ES-I3 (cell line): ENCODE measurements around the gene OLFM1.

ENCODE experiments used
- H3K36me3 ChIP-seq: 2 replicates; pipeline ENCODE4 v1.6.1; 2013; ENCODE audit warnings: mild to moderate bottlenecking, low read length, control low read depth, moderate library complexity; ENCODE audit not compliant: insufficient read depth
- H3K4me1 ChIP-seq: 2 replicates; pipeline ENCODE4 v1.6.1; 2013; ENCODE audit warnings: mild to moderate bottlenecking, control low read depth, low read length; ENCODE audit not compliant: insufficient read depth
- H3K9ac ChIP-seq: 2 replicates; pipeline ENCODE4 v1.6.1; 2013; ENCODE audit warnings: low read depth, mild to moderate bottlenecking, low read length, moderate library complexity
- H3K9me3 ChIP-seq: 2 replicates; pipeline ENCODE4 v1.6.1; 2013; ENCODE audit warnings: mild to moderate bottlenecking, low read length, moderate library complexity; ENCODE audit not compliant: control insufficient read depth, insufficient read depth

OLFM1 gene

GRCh38 chr9:135099574-135099973 is 12.1 kb downstream of the OLFM1 start:
- no peaks in the 10 kb centered on the region for H3K36me3 ChIP-seq
- no peaks in the 10 kb centered on the region for H3K9me3 ChIP-seq
- H3K9ac ChIP-seq, result no peak overlapping the region
- no peaks in the 10 kb centered on the region for H3K4me1 ChIP-seq

- Histone ChIP-seq H3K4me1 (no peaks in the 10 kb centered on the region), H3K9me3 (no peaks in the 10 kb centered on the region), H3K36me3 (no peaks in the 10 kb centered on the region), H3K9ac (no peak overlapping the region)
Measured at GRCh38 chr9:135100241-135100681, 12.8 kb downstream of the OLFM1 start.

GRCh38 chr9:135100725-135101410 is 13.4 kb downstream of the OLFM1 start:
- Histone ChIP-seq H3K9me3 (no peaks in the 10 kb centered on the region), H3K9ac (no peak overlapping the region), H3K4me1 (no peaks in the 10 kb centered on the region), H3K36me3 (no peaks in the 10 kb centered on the region)

- no peaks in the 10 kb centered on the region for H3K9me3 ChIP-seq
- no peak overlapping the region for H3K9ac ChIP-seq
- no peaks in the 10 kb centered on the region for H3K36me3 ChIP-seq
- H3K4me1 ChIP-seq, result no peaks in the 10 kb centered on the region
Measured at GRCh38 chr9:135101486-135101885, 14.0 kb downstream of the OLFM1 start.

DNA sequence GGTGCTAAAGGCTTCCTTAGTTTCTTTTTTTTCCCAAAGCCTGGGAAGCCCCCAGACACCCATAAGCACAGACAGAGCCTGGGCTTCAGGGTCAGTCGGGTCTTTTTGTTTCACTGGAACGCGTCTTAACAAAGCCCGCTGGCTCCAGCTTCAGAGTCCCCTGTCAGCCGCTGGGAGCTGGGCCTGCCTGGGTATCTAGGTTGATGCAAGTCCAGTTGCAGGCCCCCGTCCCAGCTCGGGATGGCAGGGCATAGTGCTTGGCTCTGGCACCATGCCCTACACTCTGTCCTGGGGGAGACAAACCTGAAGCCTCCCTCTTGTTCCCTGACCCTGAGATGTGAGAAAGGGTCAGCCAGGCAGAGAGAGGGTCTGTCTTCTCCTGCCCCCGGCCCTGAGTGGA is 14.5 kb downstream of the OLFM1 start:
- Histone ChIP-seq H3K4me1 (no peaks in the 10 kb centered on the region), H3K36me3 (no peaks in the 10 kb centered on the region), H3K9me3 (no peaks in the 10 kb centered on the region), H3K9ac (no peak overlapping the region)

- H3K9ac ChIP-seq, result no peak overlapping the region
- H3K36me3 ChIP-seq, result no peaks in the 10 kb centered on the region
- H3K9me3 ChIP-seq, result no peaks in the 10 kb centered on the region
- H3K4me1 ChIP-seq, result 0 out of 2 replicates have a peak, but pooled peaks cover 4% of the 10 kb centered on the region
Measured at GRCh38 chr9:135102331-135102730, 14.9 kb downstream of the OLFM1 start.

DNA sequence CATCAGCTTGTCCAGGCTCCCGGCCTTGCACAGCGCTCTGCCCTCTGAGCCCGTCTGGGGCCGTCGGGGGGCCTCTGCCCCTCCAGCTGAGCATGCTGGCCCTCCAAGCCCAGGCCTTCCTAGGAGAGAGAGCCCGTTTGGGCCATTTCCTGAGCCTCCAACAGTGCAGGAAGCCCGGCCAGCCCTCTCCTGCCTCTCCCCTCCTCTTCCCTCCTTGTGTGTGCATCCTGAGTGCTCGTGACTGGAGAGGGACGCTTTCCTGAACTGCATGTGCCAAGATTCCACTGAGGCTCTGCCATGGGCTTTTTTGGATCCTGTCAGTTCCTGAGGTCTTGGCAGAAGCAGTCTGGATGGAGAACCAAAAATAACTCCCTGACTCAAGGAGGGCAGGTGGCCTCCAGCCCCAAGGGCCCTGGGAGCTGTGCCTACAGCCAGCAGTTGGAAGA is 15.6 kb downstream of the OLFM1 start:
- Histone ChIP-seq H3K36me3 (no peaks in the 10 kb centered on the region), H3K4me1 (0 out of 2 replicates have a peak, but pooled peaks cover 5% of the 10 kb centered on the region), H3K9me3 (no peaks in the 10 kb centered on the region)

DNA sequence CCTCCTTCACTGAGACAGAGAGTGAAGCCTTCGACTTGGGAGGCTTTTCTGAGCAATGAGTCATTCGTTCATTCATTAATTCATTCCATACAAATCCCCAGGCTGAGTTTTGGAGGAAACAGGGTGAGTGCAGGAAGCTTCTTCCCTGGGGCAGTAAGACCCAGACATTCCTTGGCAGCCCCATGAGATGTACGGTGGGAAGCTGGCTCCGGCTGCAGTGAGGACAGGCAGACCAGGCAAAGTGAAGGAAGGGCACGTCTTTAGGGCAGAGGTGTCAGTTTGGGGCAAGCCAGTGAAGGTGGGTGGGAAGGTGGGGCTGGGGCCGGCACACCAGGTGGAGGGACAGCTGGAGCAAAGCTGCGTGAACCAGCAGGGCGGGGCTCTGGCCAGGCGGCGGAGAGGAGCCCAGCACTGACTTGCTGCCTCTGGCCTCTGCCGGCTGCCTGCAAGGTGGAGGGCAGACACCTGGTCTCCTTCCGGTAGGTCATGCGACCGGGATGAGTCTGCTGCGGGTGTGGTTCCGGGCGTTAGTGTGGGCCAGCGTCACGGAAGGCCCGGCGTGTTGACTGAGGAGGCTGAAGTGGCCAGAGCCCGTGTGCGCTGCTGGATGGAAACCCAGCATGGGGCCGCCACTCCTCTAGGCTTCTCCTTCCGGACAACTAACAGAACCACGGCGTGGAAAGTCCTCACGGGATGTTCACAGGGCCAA is 16.6 kb downstream of the OLFM1 start:
- H3K9me3 ChIP-seq, result no peaks in the 10 kb centered on the region
- H3K4me1 ChIP-seq, result 0 out of 2 replicates have a peak, but pooled peaks cover 5% of the 10 kb centered on the region
- H3K9ac ChIP-seq, result no peak overlapping the region
- H3K36me3 ChIP-seq, result no peaks in the 10 kb centered on the region

More for the DNA sequence above, 15.6 kb downstream of the OLFM1 start:
- H3K9ac ChIP-seq, result no peak overlapping the region

GRCh38 chr9:135104761-135105160 is 17.3 kb downstream of the OLFM1 start:
- Histone ChIP-seq H3K4me1 (0 out of 2 replicates have a peak, but pooled peaks cover 5% of the 10 kb centered on the region), H3K36me3 (no peaks in the 10 kb centered on the region), H3K9me3 (no peaks in the 10 kb centered on the region), H3K9ac (no peak overlapping the region)

GRCh38 chr9:135105211-135105745 is 17.8 kb downstream of the OLFM1 start:
- Histone ChIP-seq H3K4me1 (0 out of 2 replicates have a peak, but pooled peaks cover 5% of the 10 kb centered on the region), H3K9ac (no peak overlapping the region), H3K36me3 (no peaks in the 10 kb centered on the region), H3K9me3 (no peaks in the 10 kb centered on the region)

GRCh38 chr9:135105938-135106491 is 18.5 kb downstream of the OLFM1 start:
- H3K36me3 ChIP-seq, result no peaks in the 10 kb centered on the region
- H3K4me1 ChIP-seq, result 0 out of 2 replicates have a peak, but pooled peaks cover 5% of the 10 kb centered on the region
- H3K9ac ChIP-seq, result no peak overlapping the region
- no peaks in the 10 kb centered on the region for H3K9me3 ChIP-seq

- Histone ChIP-seq H3K9ac (no peak overlapping the region), H3K9me3 (no peaks in the 10 kb centered on the region), H3K36me3 (no peaks in the 10 kb centered on the region), H3K4me1 (0 out of 2 replicates have a peak, but pooled peaks cover 5% of the 10 kb centered on the region)
Measured at GRCh38 chr9:135106551-135107270, 19.2 kb downstream of the OLFM1 start.

DNA sequence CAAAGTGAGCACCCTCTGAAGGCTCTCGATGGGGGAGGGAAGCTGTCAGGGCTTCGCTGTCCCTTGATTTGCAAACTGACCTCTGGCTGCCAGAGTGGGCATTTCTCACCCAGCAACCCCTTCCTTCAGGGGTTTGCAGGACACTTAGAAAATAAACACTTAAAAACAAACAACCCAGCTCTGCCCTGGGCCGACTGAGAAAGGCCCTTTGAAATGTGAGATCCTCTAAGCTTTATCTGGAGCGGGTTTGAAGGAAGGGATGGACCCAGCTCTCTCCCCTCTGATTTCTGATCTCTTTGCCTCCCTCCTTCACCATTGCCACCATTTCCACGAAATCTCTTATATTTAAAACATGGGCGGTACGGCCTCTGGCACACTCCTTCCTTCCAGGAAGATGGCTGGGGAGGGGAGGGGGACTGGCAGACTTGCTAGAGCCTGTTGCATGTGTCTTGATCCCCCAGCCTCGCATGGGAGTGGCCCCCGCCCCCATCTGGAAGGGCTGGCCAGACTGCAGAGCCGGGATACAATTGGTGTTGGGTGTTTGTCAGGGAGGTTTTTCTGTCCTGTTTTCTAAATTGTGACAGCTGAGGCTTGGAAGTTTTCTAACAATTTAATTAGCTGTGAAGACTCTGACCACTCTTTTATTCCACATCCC is 20.2 kb downstream of the OLFM1 start:
- H3K9ac ChIP-seq, result no peak overlapping the region
- 0 out of 2 replicates have a peak, but pooled peaks cover 5% of the 10 kb centered on the region for H3K4me1 ChIP-seq
- no peaks in the 10 kb centered on the region for H3K9me3 ChIP-seq
- no peaks in the 10 kb centered on the region for H3K36me3 ChIP-seq
